NCI-H345 (cell line): ENCODE data around the gene ASPG.

Source experiments
- DNase-seq: peaks from one replicate; lab custom pipeline; 2025; lab: John Stamatoyannopoulos, UW

Gene ASPG

GRCh38 chr14:104085032-104085888 is at the start of gene ASPG:
ASPG (plus strand) TSS chr14:104085700; CDS start chr14:104085771, 71 bp downstream.
- no peak for DNase-seq

GRCh38 chr14:104036212-104036611 is 49.3 kb upstream of the ASPG start:
- no peak for DNase-seq

- no peak for DNase-seq
These were observed 48.4 kb upstream of the ASPG start for GRCh38 chr14:104037074-104037473.

GRCh38 chr14:104037903-104038302 is 47.6 kb upstream of the ASPG start:
- no peak for DNase-seq

GRCh38 chr14:104039214-104039613 is 46.3 kb upstream of the ASPG start:
- no peak for DNase-seq

- no peak for DNase-seq
These were observed 45.0 kb upstream of the ASPG start for GRCh38 chr14:104040539-104040938.

GRCh38 chr14:104041430-104042104 is 43.9 kb upstream of the ASPG start:
- DNase-seq, result no peak

GRCh38 chr14:104044016-104044415 is 41.5 kb upstream of the ASPG start:
- DNase-seq, result no peak

GRCh38 chr14:104047761-104048160 is 37.7 kb upstream of the ASPG start:
- DNase-seq, result no peak

GRCh38 chr14:104048758-104049507 is 36.6 kb upstream of the ASPG start:
- no peak for DNase-seq

- no peak for DNase-seq
These were observed 35.8 kb upstream of the ASPG start for GRCh38 chr14:104049576-104050240.

GRCh38 chr14:104051092-104051813 is 34.2 kb upstream of the ASPG start:
- DNase-seq, result no peak

- DNase-seq, result no peak
These were observed 31.1 kb upstream of the ASPG start for GRCh38 chr14:104054222-104054905.

- DNase-seq, result no peak
These were observed 23.2 kb upstream of the ASPG start for GRCh38 chr14:104062281-104062680.

GRCh38 chr14:104064003-104064402 is 21.5 kb upstream of the ASPG start:
- DNase-seq, result no peak

GRCh38 chr14:104066279-104066678 is 19.2 kb upstream of the ASPG start:
- DNase-seq, result no peak

- no peak for DNase-seq
These were observed 18.7 kb upstream of the ASPG start for GRCh38 chr14:104066719-104067295.

GRCh38 chr14:104069541-104069940 is 16.0 kb upstream of the ASPG start:
- no peak for DNase-seq

- no peak for DNase-seq
These were observed 12.9 kb upstream of the ASPG start for GRCh38 chr14:104072586-104072985.

- DNase-seq, result no peak
These were observed 11.7 kb upstream of the ASPG start for GRCh38 chr14:104073764-104074163.
